ENCODE measurements around the gene MCF2L. TPM values are rescaled to one million over a fixed set of nuclear protein-coding genes. Genes with fewer than 3 reads are reported as not detected.

Gene MCF2L
- total RNA-seq, 4 donors from 2014 or later: 25.0 to 103 (median 61.0) TPM

GRCh38 chr13:113069861-113070805, 101.1 kb downstream of the MCF2L start:
- intact Hi-C loops (cut with DNase I; ENCODE audit: low total_unique reads): no loop called here
- no peaks in the 10 kb centered on the region for H3K36me3 ChIP-seq
- no peak overlapping the region for H3K27ac ChIP-seq
- DNase-seq: no peak
- no peaks in the 10 kb centered on the region for H3K27me3 ChIP-seq
- H3K9me3 ChIP-seq: no peaks in the 10 kb centered on the region
- H3K4me1 ChIP-seq: no peaks in the 10 kb centered on the region
- TF ChIP-seq CTCF (IDR thresholded peaks at IDR 0.05) (no peak), POLR2A (IDR thresholded peaks at IDR 0.05) (no peak)
- H3K4me3 ChIP-seq: no peak overlapping the region

- H3K4me3 ChIP-seq: no peak overlapping the region
- DNase-seq: no peak
- H3K9me3 ChIP-seq: no peaks in the 10 kb centered on the region
- no peaks in the 10 kb centered on the region for H3K4me1 ChIP-seq
- intact Hi-C loops (cut with DNase I; ENCODE audit: low total_unique reads): no loop called here
- no peak for TF ChIP-seq CTCF (IDR thresholded peaks at IDR 0.05)
- TF ChIP-seq POLR2A (IDR thresholded peaks at IDR 0.05): no peak
- no peak overlapping the region for H3K27ac ChIP-seq
- no peaks in the 10 kb centered on the region for H3K27me3 ChIP-seq
- H3K36me3 ChIP-seq: no peaks in the 10 kb centered on the region
Observed at GRCh38 chr13:113070855-113071254, 101.8 kb downstream of the MCF2L start.

GRCh38 chr13:113072376-113072775, 103.4 kb downstream of the MCF2L start:
- no peak overlapping the region for H3K4me3 ChIP-seq
- TF ChIP-seq POLR2A (IDR thresholded peaks at IDR 0.05) (no peak), CTCF (IDR thresholded peaks at IDR 0.05) (no peak)
- H3K27me3 ChIP-seq: no peaks in the 10 kb centered on the region
- H3K4me1 ChIP-seq: no peaks in the 10 kb centered on the region
- intact Hi-C loops (cut with DNase I; ENCODE audit: low total_unique reads): no loop called here
- DNase-seq: no peak
- no peaks in the 10 kb centered on the region for H3K9me3 ChIP-seq
- H3K36me3 ChIP-seq: no peaks in the 10 kb centered on the region
- no peak overlapping the region for H3K27ac ChIP-seq

GRCh38 chr13:113073942-113074341, 104.9 kb downstream of the MCF2L start:
- Histone ChIP-seq H3K27ac (no peak overlapping the region), H3K36me3 (no peaks in the 10 kb centered on the region)

More at GRCh38 chr13:113073942-113074341, 104.9 kb downstream of the MCF2L start:
- TF ChIP-seq CTCF (IDR thresholded peaks at IDR 0.05): no peak
- TF ChIP-seq POLR2A (IDR thresholded peaks at IDR 0.05): no peak
- Histone ChIP-seq H3K4me3 (no peak overlapping the region), H3K27me3 (no peaks in the 10 kb centered on the region), H3K4me1 (no peaks in the 10 kb centered on the region), H3K9me3 (no peaks in the 10 kb centered on the region)
- DNase-seq: no peak
- intact Hi-C loops (cut with DNase I; ENCODE audit: low total_unique reads): no loop called here
